SU-DHL-6 (cell line): Measurements from ENCODE around the gene DDX42.

Experiments used
- CTCF ChIP-seq: fragments of 200-600 bp; sonication (generic); IDR thresholded peaks from one replicate; pipeline ENCODE4 v1.5.1; 2017; ENCODE audit warnings: antibody characterized with exemption, mild to moderate bottlenecking, low read length, moderate library complexity; ENCODE audit not compliant: insufficient read depth, poor library complexity, severe bottlenecking
- EZH2phosphoT487 ChIP-seq: fragments of 200-600 bp; sonication (generic), shearing (Covaris generic); conservative IDR thresholded peaks from 2 replicates; pipeline ENCODE4 v1.6.1; 2018; ENCODE audit warnings: mild to moderate bottlenecking, antibody characterized with exemption, low read length, moderate library complexity, mixed read lengths

GRCh38 chr17:63823659-63824331 lies 49.8 kb downstream of the DDX42 start:
- no peak for TF ChIP-seq CTCF
- no peak for TF ChIP-seq EZH2phosphoT487
